Fibroblast of the aortic adventitia (primary cell): ENCODE measurements around the gene MYO1B. TPM values are rescaled to one million over a fixed set of nuclear protein-coding genes. Genes with fewer than 3 reads are reported as not detected.

Source experiments
- DNase-seq: peaks from one replicate; pipeline ENCODE4 v3.0.0-alpha.2; 2010; ENCODE audit warnings: low read depth
- H3K4me3 ChIP-seq: 2 replicates; pipeline ENCODE4 v1.5.1; 2011; ENCODE audit warnings: low read depth, mild to moderate bottlenecking, control low read depth, low read length, moderate library complexity
- total RNA-seq: library from RNA; depleted of rRNA; stranded (reverse); fragments of >200 nt; gene quantifications from 2 replicates; pipeline ENCODE4 v1.2.3, GENCODE V29; 2012; ENCODE audit warnings: low replicate concordance
- TF ChIP-seq, protein P1 (sequence below): IDR thresholded peaks from 2 replicates; pipeline ENCODE4 v1.5.1; 2011; ENCODE audit warnings: mild to moderate bottlenecking, low read length, control low read depth, inconsistent platforms; ENCODE audit not compliant: insufficient read depth

MYO1B gene
- total RNA-seq, 1 donor = 103 TPM

- no peak overlapping the region for H3K4me3 ChIP-seq
- TF ChIP-seq, protein P1, sequence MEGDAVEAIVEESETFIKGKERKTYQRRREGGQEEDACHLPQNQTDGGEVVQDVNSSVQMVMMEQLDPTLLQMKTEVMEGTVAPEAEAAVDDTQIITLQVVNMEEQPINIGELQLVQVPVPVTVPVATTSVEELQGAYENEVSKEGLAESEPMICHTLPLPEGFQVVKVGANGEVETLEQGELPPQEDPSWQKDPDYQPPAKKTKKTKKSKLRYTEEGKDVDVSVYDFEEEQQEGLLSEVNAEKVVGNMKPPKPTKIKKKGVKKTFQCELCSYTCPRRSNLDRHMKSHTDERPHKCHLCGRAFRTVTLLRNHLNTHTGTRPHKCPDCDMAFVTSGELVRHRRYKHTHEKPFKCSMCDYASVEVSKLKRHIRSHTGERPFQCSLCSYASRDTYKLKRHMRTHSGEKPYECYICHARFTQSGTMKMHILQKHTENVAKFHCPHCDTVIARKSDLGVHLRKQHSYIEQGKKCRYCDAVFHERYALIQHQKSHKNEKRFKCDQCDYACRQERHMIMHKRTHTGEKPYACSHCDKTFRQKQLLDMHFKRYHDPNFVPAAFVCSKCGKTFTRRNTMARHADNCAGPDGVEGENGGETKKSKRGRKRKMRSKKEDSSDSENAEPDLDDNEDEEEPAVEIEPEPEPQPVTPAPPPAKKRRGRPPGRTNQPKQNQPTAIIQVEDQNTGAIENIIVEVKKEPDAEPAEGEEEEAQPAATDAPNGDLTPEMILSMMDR = no peak
Observed at GRCh38 chr2:191335875-191336464, 90.8 kb downstream of the MYO1B start.

DNA sequence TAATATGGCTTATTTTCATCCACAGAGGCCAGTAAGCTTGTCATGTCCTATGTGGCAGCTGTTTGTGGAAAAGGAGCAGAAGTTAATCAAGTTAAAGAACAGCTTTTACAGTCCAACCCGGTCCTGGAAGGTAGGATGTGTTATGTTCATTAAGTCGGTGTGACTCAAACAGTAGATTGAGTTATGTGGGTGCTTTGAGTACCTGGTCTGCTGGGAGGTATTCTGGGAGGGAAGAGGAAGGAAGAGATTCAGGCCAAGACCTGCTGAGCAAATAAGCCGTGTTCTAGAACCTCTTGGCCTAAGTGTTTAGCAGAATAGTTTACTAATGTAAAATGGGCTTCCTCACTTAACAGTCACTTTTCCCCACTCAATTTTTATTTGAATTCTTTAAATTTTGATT is 96.2 kb downstream of the MYO1B start:
- no peak overlapping the region for H3K4me3 ChIP-seq
- TF ChIP-seq, protein P1 = no peak
- no peak for DNase-seq

More at GRCh38 chr2:191335875-191336464, 90.8 kb downstream of the MYO1B start:
- no peak for DNase-seq

- TF ChIP-seq, protein P1 = no peak
- H3K4me3 ChIP-seq = no peak overlapping the region
- no peak for DNase-seq
Observed at GRCh38 chr2:191343796-191344338, 98.7 kb downstream of the MYO1B start.

DNA sequence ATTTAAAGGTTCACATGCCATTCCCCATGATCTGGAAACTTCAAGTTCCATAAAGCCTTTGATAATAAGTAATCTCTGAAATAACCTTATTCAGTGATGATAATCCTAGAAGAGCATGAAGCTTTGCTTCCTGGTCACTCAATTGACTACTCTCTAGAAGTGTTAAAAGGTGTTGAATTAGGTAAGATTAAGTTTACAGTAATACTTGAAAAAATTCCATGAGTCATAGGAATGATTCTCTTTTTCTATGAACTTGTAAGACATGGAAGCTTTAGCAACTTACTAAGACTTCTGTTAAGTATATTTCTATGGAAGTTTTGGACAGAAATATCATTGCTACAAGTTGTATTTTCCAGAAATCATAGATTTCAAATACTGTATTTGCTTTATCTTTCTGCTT is 100.6 kb downstream of the MYO1B start:
- TF ChIP-seq, protein P1 = no peak

GRCh38 chr2:191347154-191347553 is 102.0 kb downstream of the MYO1B start:
- TF ChIP-seq, protein P1 = no peak
- DNase-seq = no peak
- H3K4me3 ChIP-seq = no peak overlapping the region

More for the DNA sequence above, 100.6 kb downstream of the MYO1B start:
- no peak overlapping the region for H3K4me3 ChIP-seq
- DNase-seq = peak; percentile 28

DNA sequence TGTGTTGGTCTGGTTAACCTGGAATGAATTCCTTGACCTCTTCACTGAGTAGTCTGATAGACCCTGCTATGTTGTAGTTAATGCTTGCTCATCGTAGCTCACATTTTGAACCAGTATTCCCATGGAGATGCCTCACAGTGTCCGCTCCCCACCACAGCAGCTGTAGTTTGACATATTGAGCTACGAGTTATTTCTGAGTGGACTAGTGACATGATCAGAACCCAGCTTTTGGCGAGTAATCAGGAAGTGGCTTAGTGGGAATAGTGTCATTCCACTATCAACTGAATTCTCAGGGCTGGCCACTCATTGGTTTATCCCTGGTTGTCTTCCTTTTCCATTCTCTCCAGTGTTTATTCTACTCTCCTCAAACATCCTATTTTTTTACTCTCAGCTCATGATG is 102.7 kb downstream of the MYO1B start:
- no peak overlapping the region for H3K4me3 ChIP-seq
- no peak for DNase-seq
- TF ChIP-seq, protein P1 = no peak
